HepG2 (cell line): Measurements from ENCODE around the gene CMPK1. TPM values are rescaled to one million over a fixed set of nuclear protein-coding genes. Genes with fewer than 3 reads are reported as not detected.
A peak's percentile ranks its signal among the peaks of the same experiment; 100 is the strongest.

Source experiments
- ATAC-seq: fragments of 200-7000 bp; cut with Tn5 transposase; 3 replicates; pipeline ENCODE4 v1.9.1; 2020; ENCODE audit warnings: mild to moderate bottlenecking, moderate library complexity
- BruUV-seq: library from RNA; stranded (reverse); fragments of 400-500 nt; replicated peaks from 2 replicates; lab custom pipeline; 2021; lab: Mats Ljungman, UMichigan
- CTCF ChIA-PET: fragments of 300-600 bp; formaldehyde crosslinking; extraction: SDS; loops from one replicate; lab custom pipeline; 2021; ENCODE audit warnings: low total read pairs, inconsistent platforms, low intra/inter-chr PET ratio; lab: Yijun Ruan, JAX
- POLR2A ChIA-PET: fragments of 350-600 bp; sonication (Branson Sonifier 250); formaldehyde crosslinking; loops from one replicate; lab custom pipeline; 2020; ENCODE audit warnings: antibody characterized with exemption, inconsistent platforms; lab: Yijun Ruan, JAX
- DNase-seq: peaks from one replicate; pipeline ENCODE4 v3.0.0-alpha.2; 2015; ENCODE audit warnings: low spot score
- FAIRE-seq: peaks from 3 replicates; lab custom pipeline; 2011; peaks lifted over from hg19 to GRCh38; lab: Jason Lieb, UNC
- H2AFZ ChIP-seq: one replicate; pipeline ENCODE4 v1.6.1; 2011; ENCODE audit warnings: low read length, inconsistent platforms
- H3K27ac ChIP-seq: fragments of 300-600 bp; 3 replicates; pipeline ENCODE4 v1.8.0; 2011; ENCODE audit warnings: mixed run types, mild to moderate bottlenecking, mixed read lengths, low read length, inconsistent platforms; ENCODE audit not compliant: insufficient read depth; ENCODE audit errors: extremely low read length
- H3K27me3 ChIP-seq, 2 experiments: fragments of 200-600 bp in 1 of 2; 2 replicates in 1 of 2; 3 replicates in 1 of 2; pipeline versions ENCODE4 v1.6.0 to v1.8.0; 2011; ENCODE audit warnings: low read length in 2 of 2, mild to moderate bottlenecking in 2 of 2, moderate library complexity in 2 of 2, inconsistent platforms in 1 of 2; ENCODE audit not compliant: insufficient read depth in 2 of 2, control insufficient read depth in 1 of 2
- H3K36me3 ChIP-seq, 2 experiments: fragments of 200-600 bp in 1 of 2; replicated peaks in 1 of 2; 2 replicates in 1 of 2; 3 replicates in 1 of 2; pipeline versions ENCODE4 v1.5.1 to v1.8.0; 2011; ENCODE audit warnings: low read length in 2 of 2, inconsistent platforms in 1 of 2; ENCODE audit not compliant: insufficient read depth in 2 of 2, control insufficient read depth in 1 of 2
- H3K4me1 ChIP-seq: 2 replicates; pipeline ENCODE4 v1.5.1; 2012; ENCODE audit warnings: low read length, inconsistent platforms; ENCODE audit not compliant: insufficient read depth
- H3K4me2 ChIP-seq: 2 replicates; pipeline ENCODE4 v1.6.0; 2011; ENCODE audit warnings: low read depth, low read length, inconsistent platforms
- H3K4me3 ChIP-seq, 3 experiments: fragments of 200-600 bp in 1 of 3; sonication (generic), shearing (Covaris generic) in 1 of 3; replicated peaks in 1 of 3; 2 replicates each; pipeline ENCODE4 v1.5.1; 2011 to 2016; ENCODE audit warnings: low read length in 3 of 3, inconsistent platforms in 2 of 3, low read depth in 2 of 3, mild to moderate bottlenecking in 2 of 3, control low read depth in 1 of 3, mixed read lengths in 1 of 3; ENCODE audit not compliant: insufficient read depth in 1 of 3
- H3K79me2 ChIP-seq: one replicate; pipeline ENCODE4 v1.6.1; 2011; ENCODE audit warnings: low read length, inconsistent platforms; ENCODE audit not compliant: insufficient read depth
- H3K9ac ChIP-seq: 2 replicates; pipeline ENCODE4 v1.6.0; 2011; ENCODE audit warnings: mild to moderate bottlenecking, low read depth, low read length, inconsistent platforms; ENCODE audit not compliant: insufficient read depth
- H3K9me3 ChIP-seq: 2 replicates; pipeline ENCODE4 v1.5.1; 2012; ENCODE audit warnings: mild to moderate bottlenecking, low read length
- H4K20me1 ChIP-seq: 2 replicates; pipeline ENCODE4 v1.6.0; 2011; ENCODE audit warnings: inconsistent platforms, mild to moderate bottlenecking, low read length, moderate library complexity; ENCODE audit not compliant: insufficient read depth
- AGO1 ChIP-seq: fragments of 200-400 bp; formaldehyde crosslinking; IDR thresholded peaks from 2 replicates; pipeline ENCODE4 v1.6.1; 2017; ENCODE audit warnings: mild to moderate bottlenecking, low read depth, low read length, moderate library complexity; ENCODE audit not compliant: poor library complexity, severe bottlenecking
- CREBL2 ChIP-seq: sonication (generic); formaldehyde crosslinking; IDR thresholded peaks from 2 replicates; pipeline ENCODE4 v1.8.1; 2023; ENCODE audit warnings: missing genetic modification reagents, mild to moderate bottlenecking, borderline replicate concordance
- FOXJ3 ChIP-seq: sonication (generic); formaldehyde crosslinking; IDR thresholded peaks from 2 replicates; pipeline ENCODE4 v1.4.0; 2020; ENCODE audit warnings: missing genetic modification reagents, mild to moderate bottlenecking, borderline replicate concordance
- MED1 ChIP-seq: sonication (generic); formaldehyde crosslinking; IDR thresholded peaks from 2 replicates; pipeline ENCODE4 v1.4.0; 2020; ENCODE audit warnings: missing genetic modification reagents
- MEF2D ChIP-seq: sonication (generic); formaldehyde crosslinking; IDR thresholded peaks from 2 replicates; pipeline ENCODE4 v1.5.1; 2020; ENCODE audit warnings: mild to moderate bottlenecking, missing genetic modification reagents
- MTF1 ChIP-seq: sonication (generic); formaldehyde crosslinking; IDR thresholded peaks from 2 replicates; pipeline ENCODE4 v1.5.0; 2020; ENCODE audit warnings: missing genetic modification reagents
- PHF8 ChIP-seq: sonication (generic); formaldehyde crosslinking; IDR thresholded peaks from 2 replicates; pipeline ENCODE4 v1.5.0; 2020; ENCODE audit warnings: missing genetic modification reagents
- RXRB ChIP-seq: IDR thresholded peaks from 2 replicates; pipeline ENCODE4 v1.6.1; 2016; ENCODE audit warnings: borderline replicate concordance, missing genetic modification reagents, missing compliant biosample characterization
- SUZ12 ChIP-seq: fragments of 150-350 bp; IDR thresholded peaks from 2 replicates; pipeline ENCODE4 v1.6.1; 2014; ENCODE audit warnings: low read depth, low read length
- TAF15 ChIP-seq: fragments of 200-400 bp; formaldehyde crosslinking; IDR thresholded peaks from one replicate; pipeline ENCODE4 v1.6.1; 2018; ENCODE audit warnings: mild to moderate bottlenecking, low read depth, low read length; ENCODE audit not compliant: poor library complexity, severe bottlenecking
- ZNF276 ChIP-seq: sonication (generic); formaldehyde crosslinking; IDR thresholded peaks from 2 replicates; pipeline ENCODE4 v1.4.0; 2020; ENCODE audit warnings: mild to moderate bottlenecking, low read depth, missing genetic modification reagents
- ZNF792 ChIP-seq: IDR thresholded peaks from 2 replicates; pipeline ENCODE4 v1.6.1; 2016
- WGBS: methylation state at CpG from one replicate; pipeline ENCODE4 v1.1.6; 2017; ENCODE audit warnings: low lambda C conversion rate; 5-methylcytosine and 5-hydroxymethylcytosine counted together
- in situ Hi-C: cut with HindIII; loops from 2 replicates; pipeline ENCODE4 v1.10.0; 2017; ENCODE audit warnings: low pct_unique_long_range_greater_than_20kb; ENCODE audit not compliant: extremely low pct_ligation_motif_present
- intact Hi-C: fragments of 100-400 bp; cut with micrococcal nuclease; formaldehyde crosslinking; loops from one replicate; pipeline ENCODE4 v1.10.0; 2022; ENCODE audit not compliant: unreplicated experiment
- polyA plus RNA-seq, 8 experiments: library from polyadenylated mRNA; depleted of rRNA in 3 of 8; stranded (reverse) in 7 of 8; unstranded in 1 of 8; fragments of >200 nt; fragmentation: Illumina TruSeq in 4 of 8; extraction: Trizol in 4 of 8; gene quantifications; 2 replicates each; pipeline versions ENCODE4 v1.2.1 to v1.2.3, GENCODE V29; 2011 to 2016; ENCODE audit warnings: low read depth in 4 of 8, missing spikeins in 1 of 8, mixed read lengths in 1 of 8; ENCODE audit not compliant: insufficient read depth in 1 of 8
- total RNA-seq, 5 experiments: library from RNA; depleted of rRNA; stranded (reverse); fragments of >200 nt; fragmentation: Illumina TruSeq; extraction: Trizol; gene quantifications; 2 replicates each; pipeline ENCODE4 v1.2.3, GENCODE V29; 2016; ENCODE audit warnings: low read depth in 1 of 5
- TF ChIP-seq, protein P1 (sequence below): sonication (generic); formaldehyde crosslinking; IDR thresholded peaks from 2 replicates; pipeline ENCODE4 v1.4.0; 2020; ENCODE audit warnings: missing genetic modification reagents, borderline replicate concordance

CMPK1 gene
- total and polyA plus RNA-seq, 2 of the 13 experiments (the other 11 are each of a cell fraction or from before 2014, with no cell fraction given) = 38.3 to 92.0 TPM

- ATAC-seq (no peak), FAIRE-seq (no peak), DNase-seq (no peak)
- Histone ChIP-seq H3K9me3 (no peaks in the 10 kb centered on the region), H3K4me3 (no peak overlapping the region), H4K20me1 (no peaks in the 10 kb centered on the region), H3K36me3 (peaks cover 11 to 62% of the 10 kb centered on the region in 2 experiments), H3K79me2 (no peaks in the 10 kb centered on the region), H3K27me3 (no peaks in the 10 kb centered on the region), H3K27ac (no peak overlapping the region), H2AFZ (no peak overlapping the region), H3K9ac (no peak overlapping the region), H3K4me2 (no peak overlapping the region), H3K4me1 (no peaks in the 10 kb centered on the region)
- intact Hi-C loops = no loop called here
- BruUV-seq = TSS peak; percentile 27
- in situ Hi-C loops = no loop called here
- no peak for TF ChIP-seq FOXJ3 (CRISPR knock-in tag)
- TF ChIP-seq MTF1 = no peak
- POLR2A ChIA-PET = no interaction called here
- CTCF ChIA-PET = no interaction called here
Measured at GRCh38 chr1:47298025-47298699, 35.4 kb upstream of the CMPK1 start.

DNA sequence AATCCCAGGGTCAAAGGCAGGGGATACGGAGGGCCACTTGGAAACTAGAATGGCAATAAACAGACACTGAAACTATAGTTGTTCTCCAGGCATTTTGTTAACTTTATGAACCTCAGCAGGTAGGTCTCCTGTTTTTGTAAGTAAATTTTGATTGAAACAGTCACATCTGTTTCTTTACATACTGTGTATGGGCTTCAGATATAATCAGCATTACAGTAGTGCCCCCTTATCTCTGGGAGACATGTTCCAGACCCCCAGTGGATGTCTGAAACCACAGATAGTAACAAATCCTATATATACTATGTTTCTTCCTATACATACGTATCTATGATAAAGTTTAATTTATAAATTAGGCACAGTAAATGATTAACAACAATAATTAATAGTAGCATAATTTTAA lies 31.1 kb upstream of the CMPK1 start:
- no TSS peak for BruUV-seq
- peaks cover 7% of the 10 kb centered on the region for H3K79me2 ChIP-seq
- CTCF ChIA-PET = no interaction called here
- DNase-seq = no peak
- WGBS = 97% methylated on average over 2 of the region's 2 CpGs
- no peak for FAIRE-seq
- peaks cover 12 to 65% of the 10 kb centered on the region in 2 experiments for H3K36me3 ChIP-seq
- no peaks in the 10 kb centered on the region for H3K9me3 ChIP-seq
- no peak overlapping the region for H3K27ac ChIP-seq
- in situ Hi-C loops (no loop called here), intact Hi-C loops (no loop called here)
- no peaks in the 10 kb centered on the region for H3K27me3 ChIP-seq
- POLR2A ChIA-PET = no interaction called here
- no peak for ATAC-seq
- H3K4me3 ChIP-seq = no peak overlapping the region
- H3K9ac ChIP-seq = no peak overlapping the region
- H2AFZ ChIP-seq = no peak overlapping the region
- no peaks in the 10 kb centered on the region for H4K20me1 ChIP-seq
- H3K4me2 ChIP-seq = no peak overlapping the region
- H3K4me1 ChIP-seq = no peaks in the 10 kb centered on the region
- TF ChIP-seq MED1 (CRISPR knock-in tag) (no peak), SUZ12 (no peak), AGO1 (no peak), ZNF276 (CRISPR knock-in tag) (no peak), MEF2D (no peak), RXRB (CRISPR knock-in tag) (no peak), ZNF792 (CRISPR knock-in tag) (no peak), TAF15 (no peak), CREBL2 (CRISPR knock-in tag) (no peak), PHF8 (CRISPR knock-in tag) (no peak)
- TF ChIP-seq, protein P1, sequence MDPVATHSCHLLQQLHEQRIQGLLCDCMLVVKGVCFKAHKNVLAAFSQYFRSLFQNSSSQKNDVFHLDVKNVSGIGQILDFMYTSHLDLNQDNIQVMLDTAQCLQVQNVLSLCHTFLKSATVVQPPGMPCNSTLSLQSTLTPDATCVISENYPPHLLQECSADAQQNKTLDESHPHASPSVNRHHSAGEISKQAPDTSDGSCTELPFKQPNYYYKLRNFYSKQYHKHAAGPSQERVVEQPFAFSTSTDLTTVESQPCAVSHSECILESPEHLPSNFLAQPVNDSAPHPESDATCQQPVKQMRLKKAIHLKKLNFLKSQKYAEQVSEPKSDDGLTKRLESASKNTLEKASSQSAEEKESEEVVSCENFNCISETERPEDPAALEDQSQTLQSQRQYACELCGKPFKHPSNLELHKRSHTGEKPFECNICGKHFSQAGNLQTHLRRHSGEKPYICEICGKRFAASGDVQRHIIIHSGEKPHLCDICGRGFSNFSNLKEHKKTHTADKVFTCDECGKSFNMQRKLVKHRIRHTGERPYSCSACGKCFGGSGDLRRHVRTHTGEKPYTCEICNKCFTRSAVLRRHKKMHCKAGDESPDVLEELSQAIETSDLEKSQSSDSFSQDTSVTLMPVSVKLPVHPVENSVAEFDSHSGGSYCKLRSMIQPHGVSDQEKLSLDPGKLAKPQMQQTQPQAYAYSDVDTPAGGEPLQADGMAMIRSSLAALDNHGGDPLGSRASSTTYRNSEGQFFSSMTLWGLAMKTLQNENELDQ (CRISPR knock-in tag) = no peak
